SK-N-SH treated with all-trans-retinoic acid at 6 μM for 48 hours (cell line): ENCODE results near the gene PEX19.

Source experiments
- ARNTL ChIP-seq: fragments of 450-650 bp; formaldehyde crosslinking; IDR thresholded peaks from 2 replicates; pipeline ENCODE4 v1.5.0; 2020; ENCODE audit warnings: low read depth, mild to moderate bottlenecking, moderate library complexity, borderline replicate concordance
- BACH2 ChIP-seq: fragments of 250-450 bp; sonication (Bioruptor Pico); IDR thresholded peaks from 2 replicates; pipeline ENCODE4 v1.9.0; 2021; ENCODE audit warnings: mild to moderate bottlenecking, borderline replicate concordance
- GLIS3 ChIP-seq: fragments of 250-450 bp; sonication (Bioruptor Pico); IDR thresholded peaks from 2 replicates; pipeline ENCODE4 v1.5.0; 2020; ENCODE audit warnings: mild to moderate bottlenecking, moderate library complexity
- RARB ChIP-seq: fragments of 250-450 bp; sonication (Bioruptor Pico); IDR thresholded peaks from 2 replicates; pipeline ENCODE4 v1.8.0; 2021; ENCODE audit warnings: mild to moderate bottlenecking, moderate library complexity
- SNAI2 ChIP-seq: fragments of 250-450 bp; sonication (Bioruptor Pico); IDR thresholded peaks from 2 replicates; pipeline ENCODE4 v1.5.0; 2020; ENCODE audit warnings: mild to moderate bottlenecking, moderate library complexity
- ZC3H10 ChIP-seq: fragments of 250-450 bp; sonication (Bioruptor Pico); IDR thresholded peaks from 2 replicates; pipeline ENCODE4 v1.5.1; 2021; ENCODE audit warnings: mild to moderate bottlenecking, moderate library complexity
- ZFP3 ChIP-seq: fragments of 250-450 bp; sonication (Bioruptor Pico); IDR thresholded peaks from 2 replicates; pipeline ENCODE4 v1.5.0; 2020; ENCODE audit warnings: mild to moderate bottlenecking, moderate library complexity
- ZFP30 ChIP-seq: fragments of 450-650 bp; formaldehyde crosslinking; IDR thresholded peaks from 2 replicates; pipeline ENCODE4 v1.5.0; 2022; ENCODE audit warnings: mild to moderate bottlenecking, moderate library complexity
- ZNF565 ChIP-seq: fragments of 450-650 bp; formaldehyde crosslinking; conservative IDR thresholded peaks from 2 replicates; pipeline ENCODE4 v1.5.0; 2020; ENCODE audit warnings: low read depth, mild to moderate bottlenecking, moderate library complexity
- ZNF8 ChIP-seq: fragments of 450-650 bp; formaldehyde crosslinking; IDR thresholded peaks from 2 replicates; pipeline ENCODE4 v1.5.0; 2020; ENCODE audit warnings: mild to moderate bottlenecking, moderate library complexity
- TF ChIP-seq, protein P1 (sequence below): fragments of 250-450 bp; sonication (Bioruptor Pico); IDR thresholded peaks from 2 replicates; pipeline ENCODE4 v1.5.1; 2020; ENCODE audit warnings: low read depth, mild to moderate bottlenecking, moderate library complexity
- TF ChIP-seq, protein P2 (sequence below): fragments of 250-450 bp; sonication (Bioruptor Pico); IDR thresholded peaks from 2 replicates; pipeline ENCODE4 v1.5.1; 2021; ENCODE audit warnings: mild to moderate bottlenecking, moderate library complexity
- TF ChIP-seq, protein P3 (sequence below): fragments of 250-450 bp; sonication (Bioruptor Pico); IDR thresholded peaks from 2 replicates; pipeline ENCODE4 v1.8.0; 2020; ENCODE audit warnings: mild to moderate bottlenecking, moderate library complexity, borderline replicate concordance
- TF ChIP-seq, protein P4 (sequence below): fragments of 250-450 bp; sonication (Bioruptor Pico); IDR thresholded peaks from 2 replicates; pipeline ENCODE4 v1.5.0; 2020; ENCODE audit warnings: mild to moderate bottlenecking, moderate library complexity

DNA sequence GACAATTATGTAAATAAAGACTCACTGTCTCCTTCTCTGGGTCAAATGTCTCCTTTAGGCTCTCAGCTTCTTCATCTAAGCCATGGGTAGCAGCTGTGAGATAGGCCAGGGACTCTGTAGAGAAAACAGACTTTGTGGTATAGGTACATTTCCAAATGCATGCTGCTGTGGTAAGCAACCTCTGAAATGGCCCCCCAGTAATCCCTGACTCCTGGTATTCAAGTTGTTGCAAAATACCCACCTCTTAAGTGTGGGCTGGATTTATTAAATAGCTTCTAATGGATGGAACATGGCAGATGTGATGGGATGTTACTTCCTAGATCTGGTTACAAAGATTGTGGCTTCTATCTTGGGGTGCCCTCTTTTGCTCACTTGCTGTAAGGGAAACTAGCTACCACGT is 11.1 kb upstream of the PEX19 start:
- TF ChIP-seq ZFP30 (CRISPR knock-in tag) (no peak), ZFP3 (no peak), GLIS3 (CRISPR knock-in tag) (no peak), RARB (CRISPR knock-in tag) (no peak), ZNF565 (CRISPR knock-in tag) (no peak), ZC3H10 (CRISPR knock-in tag) (no peak), BACH2 (CRISPR knock-in tag) (no peak), SNAI2 (CRISPR knock-in tag) (no peak), ZNF8 (CRISPR knock-in tag) (no peak), ARNTL (CRISPR knock-in tag) (no peak)
- TF ChIP-seq, protein P1, sequence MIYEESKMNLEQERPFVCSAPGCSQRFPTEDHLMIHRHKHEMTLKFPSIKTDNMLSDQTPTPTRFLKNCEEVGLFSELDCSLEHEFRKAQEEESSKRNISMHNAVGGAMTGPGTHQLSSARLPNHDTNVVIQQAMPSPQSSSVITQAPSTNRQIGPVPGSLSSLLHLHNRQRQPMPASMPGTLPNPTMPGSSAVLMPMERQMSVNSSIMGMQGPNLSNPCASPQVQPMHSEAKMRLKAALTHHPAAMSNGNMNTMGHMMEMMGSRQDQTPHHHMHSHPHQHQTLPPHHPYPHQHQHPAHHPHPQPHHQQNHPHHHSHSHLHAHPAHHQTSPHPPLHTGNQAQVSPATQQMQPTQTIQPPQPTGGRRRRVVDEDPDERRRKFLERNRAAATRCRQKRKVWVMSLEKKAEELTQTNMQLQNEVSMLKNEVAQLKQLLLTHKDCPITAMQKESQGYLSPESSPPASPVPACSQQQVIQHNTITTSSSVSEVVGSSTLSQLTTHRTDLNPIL (CRISPR knock-in tag) = no peak
- TF ChIP-seq, protein P2, sequence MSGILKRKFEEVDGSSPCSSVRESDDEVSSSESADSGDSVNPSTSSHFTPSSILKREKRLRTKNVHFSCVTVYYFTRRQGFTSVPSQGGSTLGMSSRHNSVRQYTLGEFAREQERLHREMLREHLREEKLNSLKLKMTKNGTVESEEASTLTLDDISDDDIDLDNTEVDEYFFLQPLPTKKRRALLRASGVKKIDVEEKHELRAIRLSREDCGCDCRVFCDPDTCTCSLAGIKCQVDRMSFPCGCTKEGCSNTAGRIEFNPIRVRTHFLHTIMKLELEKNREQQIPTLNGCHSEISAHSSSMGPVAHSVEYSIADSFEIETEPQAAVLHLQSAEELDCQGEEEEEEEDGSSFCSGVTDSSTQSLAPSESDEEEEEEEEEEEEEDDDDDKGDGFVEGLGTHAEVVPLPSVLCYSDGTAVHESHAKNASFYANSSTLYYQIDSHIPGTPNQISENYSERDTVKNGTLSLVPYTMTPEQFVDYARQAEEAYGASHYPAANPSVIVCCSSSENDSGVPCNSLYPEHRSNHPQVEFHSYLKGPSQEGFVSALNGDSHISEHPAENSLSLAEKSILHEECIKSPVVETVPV (CRISPR knock-in tag) = no peak
- TF ChIP-seq, protein P3, sequence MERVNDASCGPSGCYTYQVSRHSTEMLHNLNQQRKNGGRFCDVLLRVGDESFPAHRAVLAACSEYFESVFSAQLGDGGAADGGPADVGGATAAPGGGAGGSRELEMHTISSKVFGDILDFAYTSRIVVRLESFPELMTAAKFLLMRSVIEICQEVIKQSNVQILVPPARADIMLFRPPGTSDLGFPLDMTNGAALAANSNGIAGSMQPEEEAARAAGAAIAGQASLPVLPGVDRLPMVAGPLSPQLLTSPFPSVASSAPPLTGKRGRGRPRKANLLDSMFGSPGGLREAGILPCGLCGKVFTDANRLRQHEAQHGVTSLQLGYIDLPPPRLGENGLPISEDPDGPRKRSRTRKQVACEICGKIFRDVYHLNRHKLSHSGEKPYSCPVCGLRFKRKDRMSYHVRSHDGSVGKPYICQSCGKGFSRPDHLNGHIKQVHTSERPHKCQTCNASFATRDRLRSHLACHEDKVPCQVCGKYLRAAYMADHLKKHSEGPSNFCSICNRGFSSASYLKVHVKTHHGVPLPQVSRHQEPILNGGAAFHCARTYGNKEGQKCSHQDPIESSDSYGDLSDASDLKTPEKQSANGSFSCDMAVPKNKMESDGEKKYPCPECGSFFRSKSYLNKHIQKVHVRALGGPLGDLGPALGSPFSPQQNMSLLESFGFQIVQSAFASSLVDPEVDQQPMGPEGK (CRISPR knock-in tag) = no peak
- TF ChIP-seq, protein P4, sequence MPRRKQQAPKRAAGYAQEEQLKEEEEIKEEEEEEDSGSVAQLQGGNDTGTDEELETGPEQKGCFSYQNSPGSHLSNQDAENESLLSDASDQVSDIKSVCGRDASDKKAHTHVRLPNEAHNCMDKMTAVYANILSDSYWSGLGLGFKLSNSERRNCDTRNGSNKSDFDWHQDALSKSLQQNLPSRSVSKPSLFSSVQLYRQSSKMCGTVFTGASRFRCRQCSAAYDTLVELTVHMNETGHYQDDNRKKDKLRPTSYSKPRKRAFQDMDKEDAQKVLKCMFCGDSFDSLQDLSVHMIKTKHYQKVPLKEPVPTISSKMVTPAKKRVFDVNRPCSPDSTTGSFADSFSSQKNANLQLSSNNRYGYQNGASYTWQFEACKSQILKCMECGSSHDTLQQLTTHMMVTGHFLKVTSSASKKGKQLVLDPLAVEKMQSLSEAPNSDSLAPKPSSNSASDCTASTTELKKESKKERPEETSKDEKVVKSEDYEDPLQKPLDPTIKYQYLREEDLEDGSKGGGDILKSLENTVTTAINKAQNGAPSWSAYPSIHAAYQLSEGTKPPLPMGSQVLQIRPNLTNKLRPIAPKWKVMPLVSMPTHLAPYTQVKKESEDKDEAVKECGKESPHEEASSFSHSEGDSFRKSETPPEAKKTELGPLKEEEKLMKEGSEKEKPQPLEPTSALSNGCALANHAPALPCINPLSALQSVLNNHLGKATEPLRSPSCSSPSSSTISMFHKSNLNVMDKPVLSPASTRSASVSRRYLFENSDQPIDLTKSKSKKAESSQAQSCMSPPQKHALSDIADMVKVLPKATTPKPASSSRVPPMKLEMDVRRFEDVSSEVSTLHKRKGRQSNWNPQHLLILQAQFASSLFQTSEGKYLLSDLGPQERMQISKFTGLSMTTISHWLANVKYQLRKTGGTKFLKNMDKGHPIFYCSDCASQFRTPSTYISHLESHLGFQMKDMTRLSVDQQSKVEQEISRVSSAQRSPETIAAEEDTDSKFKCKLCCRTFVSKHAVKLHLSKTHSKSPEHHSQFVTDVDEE (CRISPR knock-in tag) = no peak
